T-cell (primary cell): ENCODE measurements around the gene PTCHD1. TPM values are rescaled to one million over a fixed set of nuclear protein-coding genes. Genes with fewer than 3 reads are reported as not detected.

ENCODE experiments used
- ATAC-seq, 4 experiments: fragments of 200-7000 bp in 3 of 4; fragments of 150-1000 bp in 1 of 4; cut with Tn5 transposase; replicated peaks in 1 of 4; 1 replicate in 3 of 4; 2 replicates in 1 of 4; pipeline ENCODE4 v1.10.0; 2021; ENCODE audit warnings: moderate library complexity in 3 of 4, mild to moderate bottlenecking in 2 of 4, moderate number of reproducible peaks in 1 of 4
- CTCF ChIA-PET, 2 donors: fragments of 300-600 bp; sonication (Branson Sonifier 250); formaldehyde crosslinking; loops; one replicate each; lab custom pipeline; 2022; ENCODE audit warnings: antibody characterized with exemption in 2 of 2; lab: Charles Lee
- POLR2A ChIA-PET, 2 donors: fragments of 300-600 bp; sonication (Branson Sonifier 250); formaldehyde crosslinking; loops; one replicate each; lab custom pipeline; 2022; ENCODE audit warnings: antibody characterized with exemption in 2 of 2; lab: Charles Lee
- DNase-seq, 35 experiments: peaks; one replicate each; pipeline versions ENCODE4 v3.0.0 to v3.0.0-alpha.2; 2013 to 2023
- H3K27ac ChIP-seq: one replicate; pipeline ENCODE4 v1.5.1; 2013; ENCODE audit warnings: low read length
- H3K27me3 ChIP-seq, 2 experiments: replicated peaks in 1 of 2; 1 replicate in 1 of 2; 2 replicates in 1 of 2; pipeline versions ENCODE4 v1.6.1 to v1.7.0; 2013; ENCODE audit warnings: low read length in 1 of 2, mixed read lengths in 1 of 2; ENCODE audit not compliant: control insufficient read depth in 2 of 2, insufficient read depth in 2 of 2; ENCODE audit errors: extremely low read depth in 1 of 2
- H3K36me3 ChIP-seq, 2 donors: 1 replicate in 1 of 2; 2 replicates in 1 of 2; pipeline versions ENCODE4 v1.6.1 to v1.7.0; 2013; ENCODE audit warnings: low read length in 1 of 2; ENCODE audit not compliant: control insufficient read depth in 2 of 2, insufficient read depth in 1 of 2; ENCODE audit errors: extremely low read depth in 1 of 2
- H3K4me1 ChIP-seq, 2 experiments: 1 replicate in 1 of 2; 2 replicates in 1 of 2; pipeline versions ENCODE4 v1.6.1 to v1.7.0; 2013; ENCODE audit warnings: low read length in 2 of 2, mixed read lengths in 1 of 2; ENCODE audit not compliant: insufficient read depth in 2 of 2, control insufficient read depth in 1 of 2; ENCODE audit errors: extremely low read depth in 1 of 2
- H3K4me3 ChIP-seq, 2 donors: 1 replicate in 1 of 2; 2 replicates in 1 of 2; pipeline versions ENCODE4 v1.5.1 to v1.7.0; 2013; ENCODE audit warnings: mild to moderate bottlenecking in 2 of 2, low read length in 1 of 2, moderate library complexity in 1 of 2; ENCODE audit not compliant: control insufficient read depth in 1 of 2; ENCODE audit errors: extremely low read depth in 1 of 2
- H3K9me3 ChIP-seq: 2 replicates; pipeline ENCODE4 v1.7.0; 2013
- H3K27ac Mint-ChIP-seq, 2 donors: one replicate each; pipeline ENCODE4 v1.8.0; 2020 to 2021; ENCODE audit warnings: mild to moderate bottlenecking in 2 of 2, mixed read lengths in 2 of 2
- H3K27me3 Mint-ChIP-seq, 2 donors: one replicate each; pipeline ENCODE4 v1.8.0; 2021 to 2022; ENCODE audit warnings: mixed read lengths in 2 of 2
- H3K36me3 Mint-ChIP-seq: one replicate; pipeline ENCODE4 v1.8.0; 2021; ENCODE audit warnings: mixed read lengths
- H3K4me1 Mint-ChIP-seq, 3 donors: one replicate each; pipeline ENCODE4 v1.8.0; 2020 to 2022; ENCODE audit warnings: mixed read lengths in 3 of 3, mild to moderate bottlenecking in 1 of 3
- H3K4me3 Mint-ChIP-seq, 3 donors: one replicate each; pipeline ENCODE4 v1.8.0; 2020 to 2022; ENCODE audit warnings: mild to moderate bottlenecking in 3 of 3, mixed read lengths in 3 of 3, moderate library complexity in 3 of 3
- H3K9me3 Mint-ChIP-seq, 3 donors: one replicate each; pipeline ENCODE4 v1.8.0; 2020 to 2022; ENCODE audit warnings: mixed read lengths in 3 of 3
- WGBS: methylation state at CpG from one replicate; pipeline ENCODE4 v1.1.5; 2013; ENCODE audit warnings: missing lambda C conversion rate; ENCODE audit not compliant: insufficient coverage; 5-methylcytosine and 5-hydroxymethylcytosine counted together
- total RNA-seq, 35 experiments: library from RNA in 6 of 35; stranded (reverse) in 6 of 35; fragments of 120-200 nt in 1 of 35; gene quantifications; one replicate each; pipeline versions ENCODE4 v1.2.1 to v1.2.4 and lab custom pipeline; 2013 to 2026

PTCHD1 gene
- total RNA-seq, 5 donors from 2014 or later (not counting 1 experiment from before 2014, with no cell fraction given): 0.03 TPM; not detected in 3

DNA sequence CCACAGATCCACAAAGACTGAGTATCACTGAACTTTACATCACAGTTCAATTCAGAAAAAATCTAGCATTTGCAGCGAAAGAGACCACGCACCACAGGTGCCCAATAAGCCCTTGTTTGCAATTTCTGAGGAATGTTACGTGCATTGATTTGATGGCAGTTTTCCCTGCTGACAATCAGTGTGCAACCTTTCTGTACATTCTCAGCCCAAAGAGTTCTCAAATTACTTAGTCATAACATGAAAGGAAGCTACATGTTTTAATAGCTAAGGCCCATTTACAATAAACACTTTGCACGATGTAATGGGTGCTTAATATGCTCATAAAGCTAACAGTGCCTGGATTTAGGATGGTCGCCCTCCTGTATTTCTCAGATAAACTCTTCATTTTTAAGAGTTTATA is 47.9 kb downstream of the PTCHD1 start:
- Mint-ChIP-seq H3K4me3 (no peak overlapping the region), H3K9me3 (no peaks in the 10 kb centered on the region), H3K27me3 (peaks cover 2 to 27% of the 10 kb centered on the region in 2 donors), H3K36me3 (no peaks in the 10 kb centered on the region), H3K27ac (no peak overlapping the region), H3K4me1 (peaks cover 0 to 4% (median 2%) of the 10 kb centered on the region in 3 donors)
- Histone ChIP-seq H3K4me3 (no peak overlapping the region), H3K27me3 (peaks cover 0 to 7% of the 10 kb centered on the region in 2 experiments), H3K4me1 (no peaks in the 10 kb centered on the region), H3K36me3 (no peaks in the 10 kb centered on the region), H3K27ac (no peak overlapping the region), H3K9me3 (no peaks in the 10 kb centered on the region)
- DNase-seq (no peak), ATAC-seq (no peak)
- CTCF ChIA-PET: no interaction called here
- 92% methylated on average over 2 of the region's 5 CpGs for WGBS
- POLR2A ChIA-PET: no interaction called here

DNA sequence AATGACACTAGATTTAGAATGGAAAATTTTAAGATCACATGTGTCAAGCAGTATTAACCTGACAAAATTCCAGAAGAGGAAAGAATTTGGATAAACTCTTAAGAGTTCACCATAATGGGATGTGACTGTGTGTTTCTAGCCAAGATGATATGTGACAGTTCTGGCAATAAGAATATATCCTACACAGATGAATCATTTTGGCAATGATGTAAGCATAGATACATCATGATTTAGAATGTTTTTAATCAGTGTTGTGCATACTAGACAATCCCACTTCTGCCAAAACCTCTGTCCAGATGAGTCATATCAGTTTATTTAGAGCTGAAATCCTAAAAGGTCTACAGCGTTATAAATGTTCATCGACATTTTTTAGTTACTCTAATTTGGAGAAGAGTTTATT is 48.8 kb downstream of the PTCHD1 start:
- DNase-seq (no peak), ATAC-seq (no peak)
- CTCF ChIA-PET: no interaction called here
- H3K4me3 Mint-ChIP-seq: no peak overlapping the region
- no peaks in the 10 kb centered on the region for H3K9me3 ChIP-seq
- no peaks in the 10 kb centered on the region for H3K36me3 Mint-ChIP-seq
- no peak overlapping the region for H3K4me3 ChIP-seq
- H3K27ac Mint-ChIP-seq: no peak overlapping the region
- peaks cover 0 to 7% of the 10 kb centered on the region in 2 experiments for H3K27me3 ChIP-seq
- no peaks in the 10 kb centered on the region for H3K36me3 ChIP-seq
- POLR2A ChIA-PET: no interaction called here
- peaks cover 0 to 4% (median 2%) of the 10 kb centered on the region in 3 donors for H3K4me1 Mint-ChIP-seq
- H3K27ac ChIP-seq: no peak overlapping the region
- no peaks in the 10 kb centered on the region for H3K4me1 ChIP-seq
- no CpG with 5 or more reads among the region's 2 CpGs for WGBS
- H3K27me3 Mint-ChIP-seq: peaks cover 2 to 24% of the 10 kb centered on the region in 2 donors
- H3K9me3 Mint-ChIP-seq: no peaks in the 10 kb centered on the region

- no peak for DNase-seq
- no peak for ATAC-seq
- Mint-ChIP-seq H3K36me3 (no peaks in the 10 kb centered on the region), H3K27ac (no peak overlapping the region), H3K27me3 (peaks cover 2 to 15% of the 10 kb centered on the region in 2 donors), H3K4me3 (no peak overlapping the region), H3K4me1 (peaks cover 0 to 4% (median 2%) of the 10 kb centered on the region in 3 donors), H3K9me3 (no peaks in the 10 kb centered on the region)
- Histone ChIP-seq H3K27ac (no peak overlapping the region), H3K36me3 (no peaks in the 10 kb centered on the region), H3K4me1 (no peaks in the 10 kb centered on the region), H3K4me3 (no peak overlapping the region), H3K27me3 (peaks cover 0 to 7% of the 10 kb centered on the region in 2 experiments), H3K9me3 (no peaks in the 10 kb centered on the region)
- no CpG with 5 or more reads among the region's 3 CpGs for WGBS
- ChIA-PET POLR2A (no interaction called here), CTCF (no interaction called here)
Measured at GRCh38 chrX:23385242-23385641, 50.6 kb downstream of the PTCHD1 start.

DNA sequence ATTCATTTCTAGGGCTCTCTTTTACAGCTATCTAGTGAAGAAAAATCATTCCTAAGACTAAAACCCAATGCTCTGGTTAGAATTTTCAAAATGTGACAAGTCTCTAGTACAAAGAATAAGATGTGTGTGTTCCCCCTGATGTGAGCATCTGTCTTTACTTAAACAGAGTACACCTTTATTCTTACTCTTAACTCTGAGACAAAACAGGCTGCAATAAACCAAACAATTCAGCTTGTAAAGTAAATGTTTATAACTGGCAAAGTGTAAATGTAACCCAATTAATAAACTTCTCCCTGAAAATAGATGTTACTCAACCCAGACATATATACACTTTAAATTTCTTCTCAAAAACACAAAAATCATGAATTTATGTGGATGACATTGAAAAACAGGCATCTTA is 51.6 kb downstream of the PTCHD1 start:
- Histone ChIP-seq H3K36me3 (no peaks in the 10 kb centered on the region), H3K4me1 (no peaks in the 10 kb centered on the region), H3K4me3 (no peak overlapping the region), H3K9me3 (no peaks in the 10 kb centered on the region), H3K27ac (no peak overlapping the region), H3K27me3 (no peaks in the 10 kb centered on the region)
- H3K27ac Mint-ChIP-seq: no peak overlapping the region
- DNase-seq: no peak
- no peaks in the 10 kb centered on the region for H3K36me3 Mint-ChIP-seq
- no peak for ATAC-seq
- ChIA-PET CTCF (no interaction called here), POLR2A (no interaction called here)
- no peaks in the 10 kb centered on the region for H3K9me3 Mint-ChIP-seq
- H3K4me1 Mint-ChIP-seq: peaks cover 0 to 4% (median 2%) of the 10 kb centered on the region in 3 donors
- H3K27me3 Mint-ChIP-seq: peaks cover 0 to 10% of the 10 kb centered on the region in 2 donors
- no peak overlapping the region for H3K4me3 Mint-ChIP-seq

GRCh38 chrX:23386726-23387125 is 52.1 kb downstream of the PTCHD1 start:
- no peak overlapping the region for H3K4me3 ChIP-seq
- no peaks in the 10 kb centered on the region for H3K9me3 ChIP-seq
- WGBS: no CpG with 5 or more reads among the region's 5 CpGs
- no peaks in the 10 kb centered on the region for H3K27me3 ChIP-seq
- ChIA-PET POLR2A (no interaction called here), CTCF (no interaction called here)
- H3K9me3 Mint-ChIP-seq: no peaks in the 10 kb centered on the region
- H3K4me1 ChIP-seq: no peaks in the 10 kb centered on the region
- no peak overlapping the region for H3K27ac ChIP-seq
- no peak for ATAC-seq
- no peak overlapping the region for H3K27ac Mint-ChIP-seq
- no peak for DNase-seq
- no peak overlapping the region for H3K4me3 Mint-ChIP-seq
- peaks cover 0 to 2% (median 2%) of the 10 kb centered on the region in 3 donors for H3K4me1 Mint-ChIP-seq
- peaks cover 0 to 8% of the 10 kb centered on the region in 2 donors for H3K27me3 Mint-ChIP-seq
- H3K36me3 Mint-ChIP-seq: no peaks in the 10 kb centered on the region
- H3K36me3 ChIP-seq: no peaks in the 10 kb centered on the region

DNA sequence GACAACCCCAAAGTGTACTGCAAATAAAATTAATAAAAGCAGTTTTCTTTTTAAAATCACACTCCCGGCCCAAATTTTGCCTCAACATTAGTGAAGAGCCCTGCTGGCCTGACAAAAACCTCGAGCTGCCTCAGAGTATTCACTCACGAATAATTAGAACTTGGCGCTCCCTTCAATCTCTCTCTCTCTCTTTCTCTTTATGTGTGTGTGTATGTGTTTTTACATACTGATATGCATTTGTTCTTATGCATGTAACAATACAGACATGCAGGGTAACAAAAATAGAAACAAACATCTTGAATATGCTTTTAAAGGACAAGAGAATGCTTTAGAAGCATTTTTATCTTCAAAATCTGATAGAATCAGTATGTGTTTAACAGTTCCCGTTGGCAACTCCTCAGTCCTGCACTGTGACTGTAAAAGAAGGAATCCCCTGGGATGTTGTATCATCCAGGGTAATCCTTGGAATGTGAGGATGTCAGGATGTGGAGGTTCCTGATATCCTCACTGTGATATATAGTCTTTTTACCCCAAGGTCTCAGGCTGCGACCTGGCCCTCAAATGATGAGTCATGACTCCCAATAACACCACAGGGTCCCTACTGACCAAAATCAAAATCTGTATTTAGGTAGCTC is 53.0 kb downstream of the PTCHD1 start:
- DNase-seq (no peak), ATAC-seq (no peak)
- Mint-ChIP-seq H3K9me3 (no peaks in the 10 kb centered on the region), H3K4me3 (no peak overlapping the region), H3K27me3 (peaks cover 0 to 6% of the 10 kb centered on the region in 2 donors), H3K4me1 (no peaks in the 10 kb centered on the region), H3K36me3 (no peaks in the 10 kb centered on the region), H3K27ac (no peak overlapping the region)
- no CpG with 5 or more reads among the region's 6 CpGs for WGBS
- Histone ChIP-seq H3K4me3 (no peak overlapping the region), H3K27me3 (no peaks in the 10 kb centered on the region), H3K4me1 (no peaks in the 10 kb centered on the region), H3K9me3 (no peaks in the 10 kb centered on the region), H3K27ac (no peak overlapping the region), H3K36me3 (no peaks in the 10 kb centered on the region)
- ChIA-PET POLR2A (no interaction called here), CTCF (no interaction called here)
